ENCODE data around the gene ADCY7.

DNA sequence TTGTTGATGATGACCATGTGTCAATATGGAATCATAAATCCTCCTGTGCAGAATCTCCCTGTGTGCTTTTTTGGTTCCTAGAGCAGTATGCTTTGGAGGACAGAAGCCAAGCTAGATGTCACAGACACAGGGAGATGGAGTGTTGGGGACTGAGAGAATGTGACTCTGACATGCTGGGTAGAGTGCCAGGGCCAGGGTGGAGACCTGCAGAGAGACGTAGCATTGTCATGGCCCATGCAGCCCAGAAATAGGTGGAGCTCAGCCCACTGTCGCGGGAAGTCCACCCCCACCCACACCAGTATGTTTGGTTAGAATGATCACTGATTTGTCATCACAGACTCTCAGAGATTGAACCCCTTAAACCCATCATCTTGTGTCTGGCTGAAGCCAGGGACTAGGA lies 39.2 kb upstream of the ADCY7 start:
- TF ChIP-seq, protein P1, sequence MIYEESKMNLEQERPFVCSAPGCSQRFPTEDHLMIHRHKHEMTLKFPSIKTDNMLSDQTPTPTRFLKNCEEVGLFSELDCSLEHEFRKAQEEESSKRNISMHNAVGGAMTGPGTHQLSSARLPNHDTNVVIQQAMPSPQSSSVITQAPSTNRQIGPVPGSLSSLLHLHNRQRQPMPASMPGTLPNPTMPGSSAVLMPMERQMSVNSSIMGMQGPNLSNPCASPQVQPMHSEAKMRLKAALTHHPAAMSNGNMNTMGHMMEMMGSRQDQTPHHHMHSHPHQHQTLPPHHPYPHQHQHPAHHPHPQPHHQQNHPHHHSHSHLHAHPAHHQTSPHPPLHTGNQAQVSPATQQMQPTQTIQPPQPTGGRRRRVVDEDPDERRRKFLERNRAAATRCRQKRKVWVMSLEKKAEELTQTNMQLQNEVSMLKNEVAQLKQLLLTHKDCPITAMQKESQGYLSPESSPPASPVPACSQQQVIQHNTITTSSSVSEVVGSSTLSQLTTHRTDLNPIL (CRISPR knock-in tag; IDR thresholded peaks at IDR 0.05; ENCODE audit: low read depth): no peak
- TF ChIP-seq PPARA (CRISPR knock-in tag; IDR thresholded peaks at IDR 0.05; ENCODE audit: borderline replicate concordance): no peak
- TF ChIP-seq ARNTL (CRISPR knock-in tag; IDR thresholded peaks at IDR 0.05; ENCODE audit: borderline replicate concordance, low read depth): no peak
- TF ChIP-seq ZFP3 (CRISPR knock-in tag; IDR thresholded peaks at IDR 0.05): no peak
- TF ChIP-seq, protein P2, sequence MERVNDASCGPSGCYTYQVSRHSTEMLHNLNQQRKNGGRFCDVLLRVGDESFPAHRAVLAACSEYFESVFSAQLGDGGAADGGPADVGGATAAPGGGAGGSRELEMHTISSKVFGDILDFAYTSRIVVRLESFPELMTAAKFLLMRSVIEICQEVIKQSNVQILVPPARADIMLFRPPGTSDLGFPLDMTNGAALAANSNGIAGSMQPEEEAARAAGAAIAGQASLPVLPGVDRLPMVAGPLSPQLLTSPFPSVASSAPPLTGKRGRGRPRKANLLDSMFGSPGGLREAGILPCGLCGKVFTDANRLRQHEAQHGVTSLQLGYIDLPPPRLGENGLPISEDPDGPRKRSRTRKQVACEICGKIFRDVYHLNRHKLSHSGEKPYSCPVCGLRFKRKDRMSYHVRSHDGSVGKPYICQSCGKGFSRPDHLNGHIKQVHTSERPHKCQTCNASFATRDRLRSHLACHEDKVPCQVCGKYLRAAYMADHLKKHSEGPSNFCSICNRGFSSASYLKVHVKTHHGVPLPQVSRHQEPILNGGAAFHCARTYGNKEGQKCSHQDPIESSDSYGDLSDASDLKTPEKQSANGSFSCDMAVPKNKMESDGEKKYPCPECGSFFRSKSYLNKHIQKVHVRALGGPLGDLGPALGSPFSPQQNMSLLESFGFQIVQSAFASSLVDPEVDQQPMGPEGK (CRISPR knock-in tag; IDR thresholded peaks at IDR 0.05; ENCODE audit: borderline replicate concordance): no peak
- no peak for TF ChIP-seq OSR1 (CRISPR knock-in tag; IDR thresholded peaks at IDR 0.05)
- TF ChIP-seq ZNF70 (CRISPR knock-in tag; IDR thresholded peaks at IDR 0.05): no peak

Data from SK-N-SH treated with all-trans-retinoic acid at 6 μM for 48 hours (cell line).